ENCODE data around the gene PLCB1. TPM values are rescaled to one million over a fixed set of nuclear protein-coding genes. Genes with fewer than 3 reads are reported as not detected.

Gene PLCB1
- total and polyA plus RNA-seq, 10 of the 15 experiments (the other 5 are each of a cell fraction or from before 2014, with no cell fraction given): 0.05 to 5.3 (median 0.17) TPM; not detected in 1

DNA sequence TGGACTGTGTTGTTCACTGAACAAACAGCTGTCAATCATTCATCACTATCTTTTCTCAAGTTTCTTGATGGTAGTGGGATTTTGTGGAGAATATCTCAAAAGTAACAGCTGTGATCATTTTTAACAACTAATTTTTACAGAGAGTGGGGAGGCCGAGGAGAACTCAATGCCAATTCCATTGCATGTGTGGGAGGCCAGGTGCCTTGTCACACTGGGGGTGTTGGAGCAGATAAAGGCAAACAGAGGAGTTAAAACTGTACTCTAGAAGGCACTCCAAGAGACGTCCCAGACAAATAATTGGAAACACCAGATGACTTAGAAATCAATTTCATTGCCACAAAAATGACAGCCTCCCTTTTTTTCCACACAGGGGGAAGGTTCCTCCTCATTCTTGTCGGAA is 669.6 kb downstream of the PLCB1 start:
- intact Hi-C loops (cut with micrococcal nuclease; ENCODE audit: unreplicated experiment) (no loop called here), in situ Hi-C loops (cut with MboI) (no loop called here)
- Histone ChIP-seq H3K4me1 (ENCODE audit: control insufficient read depth, insufficient read depth, low read length) (no peaks in the 10 kb centered on the region), H3K4me2 (ENCODE audit: control insufficient read depth, insufficient read depth) (no peak overlapping the region), H2AFZ (ENCODE audit: control insufficient read depth, low read depth, low read length) (no peak overlapping the region), H3K27me3 (replicated peaks in 1 of 2; ENCODE audit: control insufficient read depth in 2 of 2, insufficient read depth in 2 of 2, low read length in 1 of 2) (no peaks in the 10 kb centered on the region), H3K4me3 (no peak overlapping the region), H3K79me2 (ENCODE audit: control insufficient read depth, insufficient read depth, low read length) (no peaks in the 10 kb centered on the region), H3K9me3 (replicated peaks; ENCODE audit: control insufficient read depth, insufficient read depth, low read length) (no peaks in the 10 kb centered on the region), H3K9ac (ENCODE audit: control insufficient read depth, insufficient read depth, low read length) (no peak overlapping the region), H4K20me1 (ENCODE audit: control insufficient read depth, insufficient read depth) (no peaks in the 10 kb centered on the region), H3K27ac (ENCODE audit: control insufficient read depth, insufficient read depth) (no peak overlapping the region), H3K36me3 (ENCODE audit: control insufficient read depth in 2 of 2, insufficient read depth in 2 of 2, low read length in 1 of 2) (no peaks in the 10 kb centered on the region)
- TF ChIP-seq SKIL (IDR thresholded peaks at IDR 0.05; ENCODE audit: low read depth, poor library complexity, severe bottlenecking) (no peak), SMARCA5 (IDR thresholded peaks at IDR 0.05) (no peak), MTA2 (IDR thresholded peaks at IDR 0.05; ENCODE audit: low read depth) (no peak), USF1 (IDR thresholded peaks at IDR 0.05; ENCODE audit: borderline replicate concordance, extremely low read length, insufficient read depth, low read depth, low read length) (no peak), IKZF2 (IDR thresholded peaks at IDR 0.05) (no peak)
- BruUV-seq (replicated peaks): no TSS peak
- ATAC-seq (no peak), DNase-seq (ENCODE audit: low read depth, low spot score) (no peak), FAIRE-seq (no peak)
- WGBS (ENCODE audit: insufficient coverage, insufficient replicate concordance, low lambda C conversion rate, missing lambda C conversion rate): 18% methylated on average over 3 of the region's 3 CpGs
- RAD21 ChIA-PET (ENCODE audit: unreplicated experiment): interaction anchor here (0.6 kb wide), 1 partner anchor 13 kb away, joined by 4 read pairs; no protein-coding TSS in a partner anchor
- CTCF ChIA-PET: interaction anchor here (1.3 kb wide), 1 partner anchor 11 kb away, joined by 4 read pairs; no protein-coding TSS in a partner anchor
- POLR2A ChIA-PET: no interaction called here
- SMC1A ChIA-PET (ENCODE audit: uncharacterized antibody, unreplicated experiment): no interaction called here
